NCI-H128 (cell line): ENCODE data around the gene MYO1C.
"Not testable (repeated sequence)": the region's sequence is repeated elsewhere in the genome, so short reads cannot be mapped to it uniquely, and the experiment has no call there.

ENCODE experiments used
- DNase-seq: peaks from one replicate; lab custom pipeline; 2025; ENCODE audit not compliant: unreplicated experiment; lab: John Stamatoyannopoulos, UW

The MYO1C gene

DNA sequence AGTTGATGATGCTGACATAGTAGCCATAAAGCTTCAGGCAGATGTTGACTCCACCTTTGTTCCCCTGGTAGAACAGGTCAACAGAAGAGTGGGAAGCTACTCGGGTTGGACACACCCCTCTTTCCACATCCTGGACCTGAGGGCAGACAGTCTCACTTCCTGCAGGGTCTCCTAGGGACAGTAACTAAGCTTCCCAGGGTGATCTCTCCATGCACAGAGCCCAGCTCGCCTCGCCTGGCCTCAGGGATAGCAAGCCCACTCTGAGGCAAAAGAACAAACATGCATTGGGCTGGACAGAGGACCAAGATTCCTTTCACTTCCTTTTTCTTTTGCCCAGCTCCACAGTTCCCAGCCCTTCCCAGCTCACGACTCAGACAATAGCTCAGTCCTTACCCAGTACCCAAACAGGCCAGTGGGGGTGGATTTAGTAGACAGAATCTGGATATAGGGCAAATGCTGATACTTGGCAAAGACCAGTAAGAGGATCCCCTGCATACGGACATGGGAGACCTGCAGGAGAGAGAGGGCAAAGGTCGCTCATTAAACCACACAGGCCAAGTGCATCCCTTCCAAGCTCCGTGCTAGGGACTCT, 16.9 kb upstream of the MYO1C start:
- DNase-seq = no peak

DNA sequence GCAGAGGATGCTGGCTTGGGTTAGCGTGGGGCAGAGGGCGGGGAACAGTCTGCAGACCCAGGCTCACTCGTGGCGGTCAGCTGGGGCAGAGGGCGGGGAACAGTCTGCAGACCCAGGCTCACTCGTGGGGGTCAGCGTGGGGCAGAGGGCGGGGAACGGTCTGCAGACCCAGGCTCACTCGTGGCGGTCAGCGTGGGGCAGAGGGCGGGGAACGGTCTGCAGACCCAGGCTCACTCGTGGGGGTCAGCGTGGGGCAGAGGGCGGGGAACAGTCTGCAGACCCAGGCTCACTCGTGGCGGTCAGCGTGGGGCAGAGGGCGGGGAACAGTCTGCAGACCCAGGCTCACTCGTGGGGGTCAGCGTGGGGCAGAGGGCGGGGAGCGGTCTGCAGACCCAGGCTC, 16.2 kb upstream of the MYO1C start:
- DNase-seq = not testable (repeated sequence)

DNA sequence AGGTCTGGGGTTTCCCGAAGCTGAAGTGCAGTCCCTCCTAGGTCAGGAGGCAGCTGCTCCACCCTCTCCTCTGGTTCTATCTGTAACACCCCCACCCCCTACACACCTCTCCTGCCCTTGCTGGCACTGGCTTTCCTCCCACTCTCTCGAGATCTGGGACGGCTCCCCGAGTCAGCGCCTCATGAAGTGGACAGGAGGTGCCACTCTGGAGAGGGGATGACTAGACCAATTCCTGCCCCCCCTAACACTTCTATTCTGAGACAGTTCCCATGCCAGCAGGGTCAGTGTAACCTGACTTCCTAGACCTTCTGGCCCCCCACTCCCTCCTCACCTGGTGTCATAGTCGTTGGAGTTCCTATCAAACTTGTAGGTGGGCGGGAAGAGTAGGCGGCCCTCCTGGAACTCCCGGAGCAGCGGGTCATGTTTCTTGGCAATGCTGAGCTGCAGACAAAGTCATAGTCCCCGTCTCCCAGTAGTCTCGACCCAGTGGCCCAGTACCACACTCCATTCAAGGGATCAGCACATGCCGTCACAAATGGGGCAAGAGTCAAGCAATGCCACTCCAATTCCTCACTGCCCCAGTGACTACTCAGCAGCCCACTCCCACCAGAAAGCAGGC, 14.3 kb upstream of the MYO1C start:
- DNase-seq = no peak

DNA sequence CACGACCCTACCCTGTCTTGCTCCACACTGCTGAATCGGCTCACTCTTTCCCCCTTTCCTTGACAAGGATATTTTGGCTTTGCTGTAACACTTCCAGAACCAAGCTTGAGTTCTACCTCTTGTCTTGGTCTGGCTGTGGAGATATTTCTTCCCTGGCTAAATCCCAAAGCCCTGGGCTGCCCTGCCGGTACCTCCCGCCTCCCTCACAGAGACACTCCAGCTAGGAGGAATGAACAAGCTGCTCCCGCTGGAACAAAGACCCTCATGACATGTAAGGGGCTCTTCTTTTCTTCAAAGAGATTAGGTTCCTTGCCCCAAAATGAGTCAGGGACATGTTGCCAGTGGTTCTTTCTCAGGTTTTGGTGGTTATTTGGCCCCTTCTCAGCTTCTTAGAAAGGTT, 13.1 kb upstream of the MYO1C start:
- no peak for DNase-seq

DNA sequence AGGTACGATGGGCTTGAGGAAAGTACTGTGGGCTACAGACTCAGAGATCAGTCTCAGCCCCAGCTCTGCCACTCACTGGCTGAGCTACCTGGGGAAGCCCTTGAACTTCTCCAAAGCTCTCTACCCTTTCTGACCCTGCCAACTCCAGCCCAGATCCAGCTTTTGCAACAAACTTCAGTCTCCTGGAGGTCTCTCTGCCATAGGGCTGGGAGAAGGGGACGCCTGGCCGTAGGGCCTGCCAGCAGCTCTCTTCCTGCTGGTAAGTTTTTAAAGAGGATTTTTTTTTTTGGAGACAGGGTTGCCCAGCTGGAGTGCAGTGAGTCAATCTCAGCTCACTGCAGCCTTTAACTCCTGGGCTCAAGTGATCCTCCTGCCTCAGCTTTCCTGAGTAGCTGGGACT, 12.4 kb upstream of the MYO1C start:
- no peak for DNase-seq

DNA sequence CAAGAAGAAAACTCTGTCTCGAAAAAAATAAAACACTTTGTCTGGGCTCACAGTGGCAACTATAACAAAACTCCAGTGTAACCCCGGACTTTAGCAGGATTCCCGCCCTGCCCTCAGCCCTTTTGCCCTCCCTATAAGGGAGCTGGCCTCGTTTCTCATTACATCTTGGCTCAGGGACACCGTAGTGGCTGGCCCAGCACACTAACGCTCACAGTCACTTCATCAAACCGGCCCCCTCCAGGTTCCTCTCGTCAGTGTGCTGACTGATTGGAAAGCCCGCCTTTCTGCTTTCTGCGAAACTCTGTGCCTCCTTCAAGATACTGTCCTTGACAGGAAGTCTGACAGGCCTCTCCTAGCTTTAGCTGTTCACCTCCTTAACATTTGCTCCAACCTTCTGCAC, 11.2 kb upstream of the MYO1C start:
- no peak for DNase-seq

DNA sequence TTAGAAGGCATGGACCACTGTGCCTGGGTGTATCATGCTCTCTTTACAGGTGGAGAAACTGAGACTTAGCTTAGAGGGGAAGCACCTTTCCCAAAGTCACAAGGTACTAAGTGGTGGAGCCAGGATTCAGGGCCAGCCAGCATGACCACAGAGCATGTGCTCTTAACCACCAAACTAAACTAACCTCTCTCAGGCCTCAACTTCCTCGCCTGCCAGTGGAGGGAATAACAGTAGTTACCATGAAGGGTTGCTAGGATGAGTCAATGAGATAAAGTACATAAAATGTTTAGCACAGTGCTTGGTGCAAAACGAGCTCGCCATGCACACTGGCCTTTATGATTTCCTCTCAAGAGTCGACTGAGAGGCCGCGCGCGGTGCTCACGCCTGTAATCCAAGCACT, 6.4 kb upstream of the MYO1C start:
- DNase-seq = no peak

DNA sequence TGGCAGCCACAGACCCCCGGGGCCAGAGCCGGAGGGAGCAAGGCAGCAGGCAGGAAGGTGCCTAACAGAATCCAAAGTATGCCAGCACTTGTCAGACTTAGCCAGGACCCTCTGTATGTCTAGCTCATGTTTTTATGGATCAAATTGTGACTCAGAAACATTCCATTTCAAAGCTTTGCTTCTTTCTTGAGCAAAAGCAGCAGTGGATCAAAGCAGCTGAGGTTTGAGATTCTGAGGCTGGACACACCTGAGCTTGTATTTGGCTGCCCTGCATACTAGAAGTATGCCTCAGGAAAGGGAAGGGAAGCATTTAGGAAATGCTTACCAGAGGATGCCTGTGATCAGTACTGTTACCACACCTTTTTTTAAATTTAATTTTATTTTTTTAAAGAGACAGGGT, 5.7 kb upstream of the MYO1C start:
- no peak for DNase-seq

DNA sequence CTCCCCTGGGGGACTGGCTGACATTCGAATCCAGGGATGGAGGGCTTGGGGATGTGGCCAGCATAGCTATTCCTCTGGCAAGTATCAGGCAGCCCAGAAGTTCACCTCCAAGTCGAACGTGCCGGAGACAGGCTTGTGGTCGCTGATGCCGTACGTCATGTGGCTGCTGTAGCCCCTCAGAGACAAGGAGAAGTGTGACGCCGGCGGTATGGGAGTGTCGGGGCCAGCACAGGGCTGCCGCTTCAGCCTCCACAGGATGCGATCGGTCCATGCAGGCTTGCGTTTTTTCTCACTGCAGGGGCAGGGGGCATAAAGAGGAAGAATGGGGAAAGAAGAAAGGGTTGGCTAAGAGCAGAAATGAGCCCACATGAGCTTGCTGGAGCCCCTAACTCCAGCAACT, 5.3 kb upstream of the MYO1C start:
- DNase-seq = no peak

DNA sequence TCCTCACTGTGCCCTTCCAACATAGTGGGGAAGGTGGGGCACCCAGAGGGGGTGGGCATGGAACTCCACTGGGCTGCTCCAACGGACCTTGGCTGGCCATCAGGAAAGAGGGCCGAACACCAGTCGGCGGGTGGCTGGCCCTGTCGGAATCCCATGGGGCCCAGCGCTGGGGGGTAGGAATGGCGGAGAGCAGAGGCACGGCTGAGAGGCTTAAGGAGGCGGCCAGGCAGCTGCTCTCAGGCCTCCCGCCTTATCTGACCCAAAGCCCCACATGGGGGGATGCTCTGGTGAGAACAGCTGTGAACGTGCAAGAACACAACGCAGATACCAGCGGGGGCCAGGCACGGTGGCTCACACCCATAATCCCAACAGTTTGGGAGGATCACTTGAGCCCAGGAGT, 4.4 kb upstream of the MYO1C start:
- DNase-seq = no peak

DNA sequence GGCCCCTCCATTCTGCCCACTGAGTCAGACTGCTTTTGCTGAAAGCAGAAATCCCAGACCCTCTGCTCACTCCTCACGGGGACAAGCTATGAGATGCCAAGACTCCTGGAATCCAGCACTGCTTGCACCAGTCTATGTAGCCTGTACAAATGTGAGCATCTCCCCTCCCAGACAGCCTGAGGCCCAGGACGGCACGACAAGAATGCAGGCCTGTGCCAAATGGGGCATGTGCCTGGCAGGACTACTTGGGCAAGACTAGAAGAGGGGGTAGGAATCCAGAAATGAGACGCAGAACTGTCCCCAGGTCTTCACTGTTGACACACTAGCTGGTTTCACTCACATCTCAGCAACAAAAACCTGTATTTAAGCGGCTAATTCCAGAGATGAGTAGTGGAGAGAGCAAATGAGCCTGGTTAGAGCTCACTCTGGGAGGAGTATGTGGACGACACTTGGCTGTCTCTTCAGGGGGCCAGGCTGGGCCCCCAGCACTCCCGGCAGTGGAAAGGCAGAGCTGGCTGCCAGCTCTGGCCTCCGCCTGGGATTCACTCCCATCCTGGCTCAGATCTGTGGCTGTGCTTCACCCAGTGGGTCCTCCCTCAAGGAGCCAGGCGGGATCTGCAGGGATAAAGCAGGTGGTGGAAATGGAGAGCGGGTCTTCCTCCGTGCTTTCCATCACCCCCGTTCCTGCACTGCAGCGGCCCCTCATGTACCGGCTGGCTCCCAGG, 2.9 kb upstream of the MYO1C start:
- no peak for DNase-seq

DNA sequence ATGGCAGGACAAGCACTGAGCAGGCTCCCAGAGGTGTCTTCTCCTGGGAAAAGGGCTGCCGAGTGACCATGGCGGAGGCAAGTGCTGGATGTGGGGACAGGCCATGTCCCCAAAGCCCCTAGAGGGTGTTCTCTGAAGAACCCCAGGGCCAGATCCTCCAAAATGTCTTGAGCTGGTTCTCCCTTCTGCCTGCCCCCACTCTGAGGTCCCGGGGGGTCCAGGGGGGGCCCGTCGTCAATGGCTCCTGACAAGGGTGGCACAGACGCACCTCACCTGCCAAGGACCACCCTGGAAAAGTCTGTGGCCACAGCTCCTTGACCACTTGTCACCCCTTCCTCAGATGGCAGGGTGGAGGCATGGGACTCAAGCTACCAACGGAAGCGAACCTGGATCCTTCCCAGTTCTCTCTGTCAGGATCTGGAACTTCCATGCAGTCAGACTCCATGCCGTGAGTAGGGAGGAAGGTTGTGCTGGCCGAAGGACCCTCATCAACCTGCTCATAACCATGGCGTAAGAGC, 2.3 kb upstream of the MYO1C start:
- DNase-seq = no peak

DNA sequence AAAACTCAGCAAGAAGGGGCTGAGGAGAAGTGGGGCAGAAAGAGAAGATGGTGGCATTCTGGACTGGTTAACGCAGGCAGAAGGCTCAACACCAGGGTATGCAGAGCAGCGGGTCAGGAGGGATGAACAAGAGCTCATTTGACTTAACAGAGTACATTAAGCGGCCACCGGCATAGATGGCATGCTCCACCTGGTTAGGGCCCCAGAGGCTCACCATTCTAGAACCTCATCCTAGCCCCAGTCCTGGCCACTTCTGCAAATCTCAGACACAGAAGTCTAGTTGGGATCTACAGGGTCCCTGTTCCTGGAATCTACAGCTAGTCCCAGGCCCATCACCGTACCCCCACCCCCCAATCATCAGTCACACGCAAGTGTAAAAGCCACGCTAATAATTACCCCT, 1.7 kb upstream of the MYO1C start:
- no peak for DNase-seq

DNA sequence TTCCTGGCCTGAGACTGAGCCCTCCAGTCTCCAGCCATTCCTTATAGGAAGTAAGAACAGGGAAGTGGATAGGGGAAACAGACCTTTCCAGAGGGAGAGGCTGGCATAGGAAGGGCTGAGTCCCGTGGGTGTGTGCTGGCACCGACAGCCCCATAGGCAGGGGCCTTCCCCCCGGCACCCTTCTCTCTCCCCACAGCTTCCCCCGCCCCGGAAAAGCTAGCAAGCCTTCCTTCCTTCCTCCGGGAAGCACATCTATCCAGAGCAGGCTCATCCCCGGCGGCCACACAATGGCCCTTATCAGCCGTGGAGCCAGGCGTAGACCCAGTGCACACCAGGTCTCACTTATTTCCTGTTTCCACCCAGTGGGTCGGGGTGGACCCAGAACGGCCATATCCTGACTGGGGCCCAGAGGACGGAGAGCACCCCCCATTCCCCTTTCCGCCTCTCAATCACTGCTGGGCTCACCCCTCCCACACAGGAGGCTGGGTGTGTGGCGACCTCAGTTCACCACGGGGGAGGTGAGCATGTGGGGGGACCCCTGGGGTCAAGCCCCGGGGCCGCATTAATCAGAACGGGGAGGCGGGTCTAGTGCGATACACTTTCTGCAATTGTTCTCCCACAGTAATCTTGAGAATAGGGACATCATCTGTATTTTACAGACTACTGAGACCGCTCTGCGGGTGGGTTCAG, 950 bp upstream of the MYO1C start:
- no peak for DNase-seq

DNA sequence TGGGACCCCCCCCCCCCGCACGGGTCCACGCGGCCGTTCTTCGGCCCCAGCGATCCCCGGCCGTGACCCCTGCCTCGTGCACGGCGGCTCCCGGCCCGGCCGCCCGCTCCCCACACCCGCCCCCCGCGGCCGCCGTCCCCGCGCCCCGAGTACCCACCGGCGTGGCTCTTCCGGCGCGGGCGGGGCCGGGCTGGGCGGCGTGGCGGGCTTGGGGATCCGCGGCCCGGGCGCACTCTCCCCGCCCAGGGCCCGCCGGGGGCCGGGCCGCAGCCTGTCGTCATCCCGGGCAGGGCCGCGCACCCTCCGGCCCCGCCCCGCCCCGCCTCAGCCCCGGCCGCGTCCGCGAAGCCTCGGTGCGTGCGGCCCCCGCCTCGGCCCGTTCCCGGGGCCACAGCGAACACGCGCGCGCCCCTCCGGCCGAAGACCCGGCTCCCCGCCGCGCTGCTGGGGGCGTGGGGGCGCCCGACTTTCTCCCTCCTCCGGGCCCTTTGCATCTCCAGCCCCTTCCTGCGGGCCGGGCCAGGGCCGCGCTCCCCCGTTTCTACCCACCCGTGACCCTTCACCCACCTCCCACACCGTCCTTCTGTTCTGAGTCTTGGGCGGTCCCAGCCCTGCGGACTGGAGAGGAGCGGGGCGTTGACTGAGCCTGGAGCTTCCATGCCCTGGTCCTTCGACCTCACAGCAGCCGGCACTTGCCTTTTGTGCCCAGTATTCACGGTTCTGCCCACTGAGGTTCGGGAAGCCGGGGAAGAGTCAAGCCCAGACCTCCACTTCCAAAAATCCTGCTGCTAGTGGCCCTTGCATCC, 840 bp downstream of the MYO1C start:
- DNase-seq = no peak

DNA sequence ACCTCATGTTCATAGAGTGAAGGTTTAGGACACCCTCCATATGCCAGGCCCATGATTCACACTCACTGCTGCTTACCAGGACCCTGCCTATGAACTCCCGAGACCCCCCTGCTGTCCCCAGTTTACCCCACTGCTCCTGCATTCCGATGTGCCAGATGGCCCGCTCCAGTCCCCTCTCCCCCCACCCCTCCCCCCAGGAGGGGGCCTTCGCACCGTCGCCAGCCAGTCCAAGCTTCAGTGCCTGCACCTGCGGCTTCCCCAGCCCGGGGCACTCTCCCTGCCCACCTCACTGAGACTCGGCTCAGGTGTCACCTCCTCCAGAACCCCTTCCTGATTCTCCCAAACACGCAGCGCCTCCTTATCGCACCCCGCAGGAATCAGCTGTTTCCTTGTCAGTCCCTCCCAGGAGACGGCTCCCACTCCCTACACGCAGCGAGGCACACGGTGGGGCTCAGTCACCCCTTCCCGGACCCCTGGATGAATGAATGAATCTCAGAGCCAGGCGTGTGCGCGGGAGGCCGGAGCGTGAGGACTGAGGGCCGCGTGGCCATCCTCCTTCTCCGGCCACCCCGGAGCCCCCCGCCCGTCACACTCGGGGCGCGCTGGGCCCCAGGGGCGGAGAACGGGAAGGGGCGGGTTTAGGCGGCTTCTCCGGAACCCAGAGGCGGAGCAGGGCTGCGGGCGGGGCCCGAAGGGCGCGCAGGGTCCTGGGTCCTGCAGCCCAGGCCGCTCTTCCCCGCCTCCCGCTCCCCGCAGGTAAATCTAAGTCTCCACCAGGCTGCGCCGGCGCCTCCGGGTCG, 1.6 kb downstream of the MYO1C start:
- no peak for DNase-seq

DNA sequence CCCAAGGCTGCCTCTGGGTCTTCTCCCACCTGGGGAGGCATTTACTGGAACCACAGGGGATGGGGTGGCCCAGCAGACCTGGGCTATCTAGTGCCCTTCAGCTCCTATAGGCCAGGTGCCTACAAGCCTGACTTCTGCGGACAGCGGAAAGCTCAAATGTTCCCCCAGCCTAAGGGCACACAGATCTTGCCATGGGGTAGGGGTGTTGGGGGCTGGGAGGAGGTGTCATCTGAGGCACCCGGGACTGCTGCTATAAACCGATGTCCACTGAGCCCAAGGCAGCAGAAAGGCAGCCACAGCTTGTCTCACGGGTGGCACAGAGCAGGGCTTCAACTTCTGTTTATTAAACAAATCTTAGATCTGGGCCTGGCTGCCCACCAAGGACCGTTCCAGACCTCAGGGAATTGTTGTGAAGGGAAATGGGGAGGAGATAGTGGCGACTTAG, 3.6 kb downstream of the MYO1C start:
- DNase-seq = no peak

DNA sequence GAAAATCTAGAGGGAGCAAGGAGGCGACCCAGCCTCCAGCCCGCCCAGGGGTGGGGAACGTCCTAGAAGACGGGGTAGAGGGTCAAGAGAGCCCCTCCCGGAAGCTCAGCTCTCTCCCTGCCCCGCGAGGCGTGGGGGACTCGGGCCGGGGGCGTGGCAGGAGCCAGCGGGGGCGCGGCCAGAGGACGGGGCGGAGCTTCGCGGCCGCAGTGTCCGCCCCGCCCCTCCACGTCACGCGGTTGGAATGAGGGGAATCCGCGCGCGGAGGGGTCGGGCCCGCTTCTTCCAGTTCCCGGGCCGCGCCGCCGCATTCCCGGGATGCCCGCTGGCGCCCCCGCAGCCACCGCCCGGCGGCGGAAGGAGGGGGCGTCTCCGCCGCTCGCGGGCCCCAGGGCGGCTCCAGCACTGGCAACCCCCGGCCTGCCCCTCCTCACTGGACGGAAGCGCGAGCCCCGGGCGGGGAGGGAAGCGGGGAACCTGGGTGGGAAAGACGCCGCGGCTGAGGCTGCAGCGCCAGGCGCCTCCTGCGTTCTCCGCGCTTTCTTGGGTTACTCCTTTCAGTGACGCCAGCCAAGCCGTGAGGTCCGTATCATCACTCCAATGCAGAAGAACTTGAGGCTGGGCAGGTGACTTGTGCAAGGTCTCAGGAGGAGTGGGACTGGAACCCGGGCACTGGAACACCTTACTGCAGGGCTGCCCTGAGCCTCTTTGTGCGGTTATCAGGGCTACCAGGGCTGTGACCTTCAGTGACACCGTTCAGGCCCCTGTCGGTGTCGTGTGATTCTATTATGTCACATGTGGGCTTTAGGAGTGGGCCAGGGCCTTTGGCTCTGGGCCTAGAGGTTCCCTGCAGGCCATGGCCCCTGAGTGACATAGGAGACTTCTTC, 4.3 kb downstream of the MYO1C start:
- DNase-seq = no peak
